Activated B cell treated with CpG ODN at 0.5 μM for 24 hours (primary cell): ENCODE measurements around the gene PCP2. TPM values are rescaled to one million over a fixed set of nuclear protein-coding genes. Genes with fewer than 3 reads are reported as not detected.

Source experiments
- ATAC-seq: fragments of 200-7000 bp; cut with Tn5 transposase; one replicate; pipeline ENCODE4 v1.10.0; 2021; ENCODE audit warnings: low read depth, mild to moderate bottlenecking, moderate library complexity
- CTCF ChIA-PET: fragments of 350-600 bp; sonication (Branson Sonifier 250); formaldehyde crosslinking; loops from one replicate; lab custom pipeline; 2021; ENCODE audit warnings: antibody characterized with exemption; lab: Charles Lee
- POLR2A ChIA-PET: fragments of 350-600 bp; sonication (Branson Sonifier 250); formaldehyde crosslinking; loops from one replicate; lab custom pipeline; 2021; ENCODE audit warnings: antibody characterized with exemption; lab: Charles Lee
- DNase-seq: peaks from one replicate; pipeline ENCODE4 v3.0.0; 2022
- H3K27ac Mint-ChIP-seq: one replicate; pipeline ENCODE4 v1.8.0; 2020; ENCODE audit warnings: mixed read lengths
- H3K27me3 Mint-ChIP-seq: one replicate; pipeline ENCODE4 v1.8.0; 2021; ENCODE audit warnings: mixed read lengths
- H3K36me3 Mint-ChIP-seq: one replicate; pipeline ENCODE4 v1.8.0; 2021; ENCODE audit warnings: low read depth, mixed read lengths
- H3K4me1 Mint-ChIP-seq: one replicate; pipeline ENCODE4 v1.8.0; 2021; ENCODE audit warnings: mixed read lengths
- H3K4me3 Mint-ChIP-seq: one replicate; pipeline ENCODE4 v1.8.0; 2020; ENCODE audit warnings: mild to moderate bottlenecking, mixed read lengths
- H3K9me3 Mint-ChIP-seq: one replicate; pipeline ENCODE4 v1.8.0; 2020; ENCODE audit warnings: mixed read lengths
- CTCF ChIP-seq: fragments of 200-600 bp; IDR thresholded peaks from one replicate; pipeline ENCODE4 v1.8.0; 2022; ENCODE audit warnings: antibody characterized with exemption, mild to moderate bottlenecking
- intact Hi-C: fragments of 100-400 bp; cut with micrococcal nuclease; formaldehyde crosslinking; loops from one replicate; pipeline ENCODE4 v1.15.1; 2024
- total RNA-seq: library from RNA; stranded (reverse); gene quantifications from 2 replicates; pipeline ENCODE4 v1.2.3, GENCODE V29; 2022

Gene PCP2
- total RNA-seq, 1 donor from 2014 or later = 2.1 TPM

GRCh38 chr19:7618348-7618747 lies 15.2 kb downstream of the PCP2 start:
- intact Hi-C loops = no loop called here
- ChIA-PET POLR2A (no interaction called here), CTCF (no interaction called here)
- peaks cover 53% of the 10 kb centered on the region for H3K36me3 Mint-ChIP-seq
- TF ChIP-seq CTCF = no peak
- H3K4me3 Mint-ChIP-seq = no peak overlapping the region
- DNase-seq (no peak), ATAC-seq (no peak)
- H3K9me3 Mint-ChIP-seq = no peaks in the 10 kb centered on the region
- H3K27me3 Mint-ChIP-seq = no peaks in the 10 kb centered on the region
- no peaks in the 10 kb centered on the region for H3K4me1 Mint-ChIP-seq
- H3K27ac Mint-ChIP-seq = no peak overlapping the region

- no peaks in the 10 kb centered on the region for H3K27me3 Mint-ChIP-seq
- no peak overlapping the region for H3K4me3 Mint-ChIP-seq
- no peak for TF ChIP-seq CTCF
- intact Hi-C loops = no loop called here
- no peaks in the 10 kb centered on the region for H3K4me1 Mint-ChIP-seq
- no peaks in the 10 kb centered on the region for H3K9me3 Mint-ChIP-seq
- peaks cover 47% of the 10 kb centered on the region for H3K36me3 Mint-ChIP-seq
- H3K27ac Mint-ChIP-seq = no peak overlapping the region
- DNase-seq (no peak), ATAC-seq (no peak)
- CTCF ChIA-PET = no interaction called here
- POLR2A ChIA-PET = no interaction called here
Observed at GRCh38 chr19:7617735-7618134, 15.8 kb downstream of the PCP2 start.

GRCh38 chr19:7617172-7617571 lies 16.3 kb downstream of the PCP2 start:
- no peak for TF ChIP-seq CTCF
- intact Hi-C loops = no loop called here
- DNase-seq = no peak
- Mint-ChIP-seq H3K9me3 (no peaks in the 10 kb centered on the region), H3K27ac (no peak overlapping the region), H3K27me3 (no peaks in the 10 kb centered on the region), H3K36me3 (peaks cover 41% of the 10 kb centered on the region), H3K4me1 (no peaks in the 10 kb centered on the region), H3K4me3 (no peak overlapping the region)
- ChIA-PET CTCF (no interaction called here), POLR2A (no interaction called here)
- no peak for ATAC-seq

- Mint-ChIP-seq H3K4me3 (no peak overlapping the region), H3K36me3 (peaks cover 23% of the 10 kb centered on the region), H3K4me1 (no peaks in the 10 kb centered on the region), H3K27ac (no peak overlapping the region), H3K9me3 (no peaks in the 10 kb centered on the region), H3K27me3 (no peaks in the 10 kb centered on the region)
- ATAC-seq = no peak
- no peak for DNase-seq
- POLR2A ChIA-PET = no interaction called here
- CTCF ChIA-PET = no interaction called here
- intact Hi-C loops = no loop called here
- no peak for TF ChIP-seq CTCF
Observed at GRCh38 chr19:7614859-7615741, 18.4 kb downstream of the PCP2 start.

GRCh38 chr19:7612282-7613274 lies 20.9 kb downstream of the PCP2 start:
- H3K27ac Mint-ChIP-seq = no peak overlapping the region
- H3K4me3 Mint-ChIP-seq = no peak overlapping the region
- ATAC-seq (no peak), DNase-seq (no peak)
- H3K4me1 Mint-ChIP-seq = no peaks in the 10 kb centered on the region
- H3K27me3 Mint-ChIP-seq = no peaks in the 10 kb centered on the region
- ChIA-PET POLR2A (no interaction called here), CTCF (no interaction called here)
- no peak for TF ChIP-seq CTCF
- H3K36me3 Mint-ChIP-seq = peaks cover 6% of the 10 kb centered on the region
- intact Hi-C loops = no loop called here
- H3K9me3 Mint-ChIP-seq = no peaks in the 10 kb centered on the region
